ENCODE data around the gene CELA2A. TPM values are rescaled to one million over a fixed set of nuclear protein-coding genes. Genes with fewer than 3 reads are reported as not detected.
"Not testable (repeated sequence)": the region's sequence is repeated elsewhere in the genome, so short reads cannot be mapped to it uniquely, and the experiment has no call there.

The CELA2A gene
- polyA plus RNA-seq, 6 donors from 2014 or later: not detected

DNA sequence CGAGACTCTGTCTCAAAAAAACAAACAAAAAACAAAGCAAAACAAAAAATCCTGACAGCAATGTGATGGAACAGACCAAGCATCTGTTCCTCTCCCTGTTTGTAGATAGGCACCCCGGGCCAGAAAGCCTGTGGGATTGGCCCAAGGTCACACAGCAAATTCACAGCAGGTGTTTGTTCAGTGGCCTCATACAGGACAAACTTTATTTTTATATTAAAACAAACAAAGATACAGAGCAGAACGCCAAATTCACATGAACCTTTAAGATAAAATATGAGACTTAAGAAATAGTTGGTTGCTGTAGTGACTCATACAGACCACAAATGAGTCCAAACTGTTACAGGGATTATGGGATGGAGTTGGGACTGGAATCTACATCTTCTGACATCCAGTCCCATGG lies 2.3 kb upstream of the CELA2A start:
- H3K27ac Mint-ChIP-seq: no peak overlapping the region
- no peak for ATAC-seq (ENCODE audit: low read depth in 2 of 2)
- H3K27me3 Mint-ChIP-seq: peaks cover 7 to 24% (median 8%) of the 10 kb centered on the region in 3 donors

GRCh38 chr1:15455522-15455921 lies 1.0 kb upstream of the CELA2A start:
- H3K4me1 Mint-ChIP-seq: no peaks in the 10 kb centered on the region
- DNase-seq (no peak), ATAC-seq (ENCODE audit: low read depth in 2 of 2) (no peak)
- H3K27me3 Mint-ChIP-seq: peaks cover 4 to 16% (median 8%) of the 10 kb centered on the region in 3 donors
- no peaks in the 10 kb centered on the region for H3K36me3 Mint-ChIP-seq
- no peak overlapping the region for H3K27ac Mint-ChIP-seq
- H3K9me3 Mint-ChIP-seq: peaks cover 0 to 5% (median 0%) of the 10 kb centered on the region in 7 donors
- no peak overlapping the region for H3K4me3 Mint-ChIP-seq

More for the DNA sequence above, 2.3 kb upstream of the CELA2A start:
- Mint-ChIP-seq H3K4me1 (no peaks in the 10 kb centered on the region), H3K4me3 (no peak overlapping the region), H3K9me3 (peaks cover 0 to 5% (median 0%) of the 10 kb centered on the region in 7 donors), H3K36me3 (no peaks in the 10 kb centered on the region)
- DNase-seq: no peak

DNA sequence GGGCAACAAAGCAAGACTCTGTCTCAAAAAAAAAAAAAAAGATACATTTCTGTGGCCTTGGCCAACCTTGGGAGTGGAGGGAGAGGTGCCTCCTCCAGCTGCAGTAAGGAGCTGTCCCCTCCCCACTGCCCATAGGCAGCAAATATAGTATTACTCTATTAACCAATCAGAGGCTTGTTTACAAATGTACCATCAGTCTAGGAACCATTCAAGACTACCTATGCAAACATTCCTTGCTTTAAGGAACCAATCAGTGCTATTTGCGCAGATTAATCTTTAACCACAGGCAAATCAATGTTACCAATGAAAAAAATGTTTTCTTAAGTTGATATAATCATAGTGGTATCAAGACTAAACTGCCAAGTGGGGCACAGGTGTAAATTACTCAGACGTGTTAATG lies 1.1 kb downstream of the CELA2A start:
- ATAC-seq (ENCODE audit: low read depth in 2 of 2) (no peak), DNase-seq (no peak)
- peaks cover 4 to 10% (median 4%) of the 10 kb centered on the region in 3 donors for H3K27me3 Mint-ChIP-seq
- no peaks in the 10 kb centered on the region for H3K9me3 Mint-ChIP-seq
- no peaks in the 10 kb centered on the region for H3K4me1 Mint-ChIP-seq
- H3K36me3 Mint-ChIP-seq: no peaks in the 10 kb centered on the region
- no peak overlapping the region for H3K4me3 Mint-ChIP-seq
- no peak overlapping the region for H3K27ac Mint-ChIP-seq

- not testable (repeated sequence) for H3K27ac Mint-ChIP-seq; H3K36me3 Mint-ChIP-seq; H3K4me1 Mint-ChIP-seq; DNase-seq; H3K9me3 Mint-ChIP-seq; H3K27me3 Mint-ChIP-seq; ATAC-seq (ENCODE audit: low read depth in 2 of 2)
- H3K4me3 Mint-ChIP-seq: peak overlapping the region in 1 of 8 donors; percentile 9
These were observed 1.9 kb downstream of the CELA2A start for GRCh38 chr1:15458388-15458787.

DNA sequence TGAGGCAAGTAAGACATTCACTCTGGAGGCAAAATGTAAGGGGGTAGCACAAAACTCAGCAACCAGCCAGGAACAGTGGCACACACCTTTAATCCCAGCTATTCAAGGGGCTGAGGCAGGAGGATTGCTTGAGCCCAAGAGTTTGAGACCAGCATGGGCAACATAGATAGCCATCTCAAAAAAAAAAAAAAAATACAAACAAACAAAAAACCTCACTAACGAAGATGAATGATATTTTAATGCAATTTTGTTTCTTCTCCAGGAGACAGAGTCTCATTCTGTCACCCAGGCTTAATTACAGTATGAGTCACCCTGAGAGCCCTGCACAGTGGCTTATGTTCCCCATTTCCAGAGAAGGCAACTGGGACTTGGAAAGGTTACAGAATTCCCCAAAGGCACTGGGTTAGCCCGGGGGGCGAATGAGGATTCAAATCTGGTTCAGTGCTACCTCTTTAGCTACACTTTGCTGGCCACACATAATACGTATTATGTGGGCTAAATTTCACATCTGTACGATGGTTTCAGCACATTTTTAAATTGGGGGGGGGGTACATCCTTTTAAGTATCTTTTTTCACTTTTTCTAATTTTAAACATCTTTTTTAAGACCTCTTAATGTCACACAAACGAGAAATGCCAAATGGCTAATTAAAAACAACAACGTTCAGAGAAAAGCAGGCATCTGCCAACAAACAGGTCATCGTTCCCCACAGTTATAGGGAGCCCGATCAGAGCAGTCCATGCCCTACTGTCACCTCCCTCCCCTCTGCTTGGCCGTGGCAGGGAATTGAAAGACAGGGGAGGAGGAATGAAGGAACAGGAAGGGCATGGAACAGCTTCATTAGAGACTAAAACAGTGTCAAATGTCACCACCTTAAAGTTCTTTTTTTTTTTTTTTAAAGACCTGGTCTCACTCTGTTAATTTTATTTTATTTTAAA lies 3.5 kb downstream of the CELA2A start:
- Mint-ChIP-seq H3K4me1 (no peaks in the 10 kb centered on the region), H3K9me3 (no peaks in the 10 kb centered on the region), H3K27ac (peak overlapping the region in 1 of 6 donors; percentile 65), H3K27me3 (peaks cover 0 to 10% (median 4%) of the 10 kb centered on the region in 3 donors), H3K4me3 (no peak overlapping the region), H3K36me3 (no peaks in the 10 kb centered on the region)
- no peak for ATAC-seq (ENCODE audit: low read depth in 2 of 2)
- DNase-seq: no peak

DNA sequence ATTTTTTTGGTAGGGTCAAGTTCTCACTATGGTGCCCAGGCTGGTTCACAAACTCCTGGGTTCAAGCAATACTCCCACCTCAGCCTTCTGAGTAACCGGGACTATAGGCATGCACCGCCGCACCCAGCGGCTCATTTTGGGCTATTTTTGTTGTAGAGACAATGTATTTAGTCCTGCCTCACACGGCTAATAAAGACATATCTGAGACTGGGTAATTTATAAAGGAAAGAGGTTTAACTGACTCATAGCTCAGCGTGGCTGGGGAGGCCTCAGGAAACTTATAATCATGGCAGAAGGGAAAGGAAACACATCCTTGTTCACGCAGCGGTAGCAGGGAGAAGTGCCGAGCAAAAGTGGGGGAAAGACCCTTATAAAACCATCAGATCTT lies 4.2 kb downstream of the CELA2A start:
- Mint-ChIP-seq H3K4me3 (no peak overlapping the region), H3K36me3 (no peaks in the 10 kb centered on the region), H3K27ac (no peak overlapping the region), H3K4me1 (no peaks in the 10 kb centered on the region), H3K9me3 (no peaks in the 10 kb centered on the region), H3K27me3 (peaks cover 0 to 10% (median 4%) of the 10 kb centered on the region in 3 donors)
- DNase-seq (no peak), ATAC-seq (ENCODE audit: low read depth in 2 of 2) (no peak)

DNA sequence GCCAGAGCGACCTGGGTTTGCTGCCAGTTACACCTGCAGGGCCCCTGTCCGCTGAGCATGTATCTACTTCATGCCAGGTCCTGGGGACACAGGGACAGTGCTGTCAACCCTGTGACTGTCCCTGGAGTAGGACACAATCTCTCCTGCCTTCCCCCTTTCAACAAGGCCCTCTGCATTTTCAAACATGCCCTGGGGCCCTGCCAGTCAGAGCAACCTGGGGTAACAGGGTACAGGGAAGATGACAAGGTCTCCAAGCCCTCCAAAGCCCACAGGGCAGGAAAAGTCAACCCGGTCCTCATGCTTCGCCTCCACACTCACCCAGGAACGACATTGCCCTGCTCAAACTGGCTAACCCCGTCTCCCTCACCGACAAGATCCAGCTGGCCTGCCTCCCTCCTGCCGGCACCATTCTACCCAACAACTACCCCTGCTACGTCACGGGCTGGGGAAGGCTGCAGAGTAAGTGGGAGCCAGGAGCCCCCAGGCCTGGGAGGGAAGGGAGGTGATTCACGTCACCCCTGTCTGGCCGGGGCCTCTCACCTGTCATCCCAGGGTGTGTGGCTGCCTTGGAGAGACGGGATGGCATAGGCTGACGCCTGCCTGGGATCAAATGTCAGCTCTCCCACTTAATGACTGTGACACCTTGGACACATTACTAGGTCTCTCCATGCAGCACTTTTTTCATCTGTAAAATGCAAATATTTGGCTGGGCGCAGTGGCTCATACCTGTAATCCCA lies 6.7 kb downstream of the CELA2A start:
- not testable (repeated sequence) for DNase-seq; H3K27me3 Mint-ChIP-seq; H3K36me3 Mint-ChIP-seq; H3K4me1 Mint-ChIP-seq; H3K9me3 Mint-ChIP-seq; ATAC-seq (ENCODE audit: low read depth in 2 of 2); H3K4me3 Mint-ChIP-seq
- H3K27ac Mint-ChIP-seq: peak overlapping the region in 1 of 6 donors; percentile 51

DNA sequence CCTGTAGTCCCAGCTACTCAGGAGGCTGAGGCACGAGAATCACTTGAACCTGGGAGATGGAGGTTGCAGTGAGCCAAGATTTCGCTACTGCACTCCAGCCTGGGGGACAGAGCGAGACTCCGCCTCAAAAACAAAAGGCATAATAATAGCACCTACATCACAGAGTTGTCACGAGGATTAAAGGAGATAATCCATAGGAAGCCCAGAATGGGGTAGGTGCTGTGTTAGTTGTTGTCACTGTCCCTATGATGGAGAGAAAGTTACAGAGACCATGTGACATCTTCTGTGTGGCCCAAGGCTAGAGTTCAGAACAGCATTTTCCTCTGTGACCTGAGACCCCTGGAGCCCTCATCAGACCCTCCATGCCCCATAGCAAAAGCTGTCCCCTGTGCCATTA lies 7.4 kb downstream of the CELA2A start:
- H3K36me3 Mint-ChIP-seq; H3K9me3 Mint-ChIP-seq; H3K4me1 Mint-ChIP-seq; ATAC-seq (ENCODE audit: low read depth in 2 of 2); H3K4me3 Mint-ChIP-seq; H3K27me3 Mint-ChIP-seq; H3K27ac Mint-ChIP-seq; DNase-seq: not testable (repeated sequence)

DNA sequence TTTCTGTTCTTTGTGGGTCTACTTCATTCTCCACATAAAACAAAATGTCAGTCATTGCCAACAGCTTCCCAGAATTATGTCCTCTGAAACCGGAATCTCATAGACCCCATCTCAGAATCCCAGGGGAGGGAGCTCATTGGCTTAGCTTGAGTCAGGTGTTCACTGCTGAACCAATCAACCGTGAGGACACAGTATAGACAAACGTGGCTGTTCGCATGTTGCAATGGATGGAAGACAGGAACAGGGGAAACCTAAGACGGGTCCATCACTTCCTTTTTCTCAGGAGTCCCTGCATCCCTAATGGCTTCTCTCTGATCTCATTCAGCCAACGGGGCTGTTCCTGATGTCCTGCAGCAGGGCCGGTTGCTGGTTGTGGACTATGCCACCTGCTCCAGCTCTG lies 9.1 kb downstream of the CELA2A start:
- Mint-ChIP-seq H3K4me1 (peaks cover 0 to 2% (median 0%) of the 10 kb centered on the region in 3 donors), H3K9me3 (no peaks in the 10 kb centered on the region)
- no peak for DNase-seq

DNA sequence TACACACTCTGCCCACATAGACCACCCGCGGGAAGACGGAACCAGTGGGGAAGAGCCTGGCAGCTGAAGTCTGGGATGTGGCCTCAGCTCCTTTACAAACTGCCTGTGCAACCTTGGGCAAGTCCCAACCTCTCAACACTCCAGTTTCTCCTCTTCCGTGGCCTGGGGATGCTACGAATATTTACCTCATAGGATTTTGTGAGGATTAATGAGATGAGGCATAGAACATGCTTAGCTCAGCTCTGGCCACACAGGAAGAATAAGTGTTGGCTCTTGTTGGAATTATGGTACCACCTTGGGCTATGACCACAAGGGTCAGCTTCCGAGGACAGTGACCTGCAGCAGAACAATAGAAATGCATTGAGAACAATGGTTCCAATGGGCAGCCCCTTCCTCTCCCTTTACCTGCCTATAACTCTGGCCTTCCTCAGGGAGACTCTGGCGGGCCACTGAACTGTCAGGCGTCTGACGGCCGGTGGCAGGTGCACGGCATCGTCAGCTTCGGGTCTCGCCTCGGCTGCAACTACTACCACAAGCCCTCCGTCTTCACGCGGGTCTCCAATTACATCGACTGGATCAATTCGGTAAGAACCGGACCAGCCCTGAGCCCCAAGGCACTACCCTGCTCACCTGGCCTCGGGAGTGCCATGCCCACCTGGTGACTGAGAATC lies 10.6 kb downstream of the CELA2A start:
- not testable (repeated sequence) for DNase-seq; H3K9me3 Mint-ChIP-seq; H3K4me1 Mint-ChIP-seq; H3K36me3 Mint-ChIP-seq; H3K4me3 Mint-ChIP-seq; H3K27ac Mint-ChIP-seq; ATAC-seq (ENCODE audit: low read depth in 2 of 2)
- peaks cover 0 to 12% (median 0%) of the 10 kb centered on the region in 3 donors for H3K27me3 Mint-ChIP-seq

More for the DNA sequence above, 9.1 kb downstream of the CELA2A start:
- Mint-ChIP-seq H3K27ac (no peak overlapping the region), H3K27me3 (peaks cover 0 to 12% (median 0%) of the 10 kb centered on the region in 3 donors), H3K36me3 (no peaks in the 10 kb centered on the region), H3K4me3 (no peak overlapping the region)
- ATAC-seq (ENCODE audit: low read depth in 2 of 2): no peak

DNA sequence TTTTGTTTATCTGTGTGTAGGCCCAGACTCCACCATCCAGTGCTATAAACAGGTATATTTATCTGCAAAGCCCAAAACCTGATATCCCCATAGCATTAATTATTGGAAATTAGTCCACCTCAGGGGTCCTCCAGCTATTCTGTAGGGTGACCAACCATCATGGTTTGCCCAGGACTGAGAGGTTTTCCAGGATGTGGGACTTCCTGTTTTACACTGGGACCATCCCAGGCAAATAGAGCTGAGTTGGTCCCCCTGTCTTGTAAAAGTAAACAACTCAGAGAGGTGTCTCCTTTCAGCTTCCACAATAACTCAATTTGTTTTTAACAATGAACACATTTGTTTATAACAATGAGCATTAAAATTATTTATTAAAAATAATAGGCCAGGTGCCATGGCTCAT lies 11.6 kb downstream of the CELA2A start:
- Mint-ChIP-seq H3K27ac (no peak overlapping the region), H3K27me3 (peaks cover 0 to 12% (median 0%) of the 10 kb centered on the region in 3 donors), H3K4me1 (peaks cover 0 to 2% (median 0%) of the 10 kb centered on the region in 3 donors), H3K4me3 (no peak overlapping the region), H3K36me3 (no peaks in the 10 kb centered on the region), H3K9me3 (no peaks in the 10 kb centered on the region)
- DNase-seq (no peak), ATAC-seq (ENCODE audit: low read depth in 2 of 2) (no peak)

GRCh38 chr1:15469361-15469760 lies 12.8 kb downstream of the CELA2A start:
- ATAC-seq (ENCODE audit: low read depth in 2 of 2): no peak
- peaks cover 0 to 2% (median 0%) of the 10 kb centered on the region in 3 donors for H3K4me1 Mint-ChIP-seq
- no peaks in the 10 kb centered on the region for H3K9me3 Mint-ChIP-seq
- DNase-seq: no peak
- H3K36me3 Mint-ChIP-seq: no peaks in the 10 kb centered on the region
- H3K4me3 Mint-ChIP-seq: no peak overlapping the region
- H3K27me3 Mint-ChIP-seq: peaks cover 0 to 12% (median 0%) of the 10 kb centered on the region in 3 donors
- no peak overlapping the region for H3K27ac Mint-ChIP-seq

DNA sequence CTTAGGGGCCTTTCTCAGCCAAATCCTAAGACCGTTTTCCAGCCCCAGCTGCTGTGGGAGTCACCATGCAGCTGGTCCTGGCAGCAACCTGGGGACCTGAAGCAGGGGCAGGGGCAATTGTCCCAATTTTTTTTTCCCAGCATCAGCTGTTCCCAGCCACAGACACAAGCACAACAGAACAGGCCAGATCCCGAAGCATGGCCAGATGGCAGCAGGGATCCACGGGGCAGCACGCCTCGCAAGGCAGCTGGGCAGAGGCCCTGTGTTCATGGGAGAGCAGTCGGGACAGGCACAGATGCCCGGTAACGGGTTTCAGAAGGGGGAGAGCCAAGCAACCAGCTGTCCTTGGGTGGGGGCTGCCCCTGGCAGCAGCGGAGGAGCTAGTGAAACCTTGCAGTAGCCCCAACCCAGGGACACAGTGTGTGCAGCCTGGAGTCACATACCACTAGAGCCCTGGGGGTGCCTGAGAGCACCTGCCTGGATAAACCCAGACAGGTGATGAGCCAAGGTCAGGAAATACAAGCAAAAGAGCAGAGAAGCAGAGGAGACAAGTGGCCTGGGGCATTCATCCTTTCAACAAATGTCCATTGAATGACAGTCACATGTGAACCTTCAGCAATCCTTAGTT lies 13.4 kb downstream of the CELA2A start:
- H3K4me1 Mint-ChIP-seq; H3K9me3 Mint-ChIP-seq; ATAC-seq (ENCODE audit: low read depth in 2 of 2); H3K36me3 Mint-ChIP-seq; H3K4me3 Mint-ChIP-seq; DNase-seq; H3K27ac Mint-ChIP-seq: not testable (repeated sequence)
- H3K27me3 Mint-ChIP-seq: peaks cover 0 to 12% (median 0%) of the 10 kb centered on the region in 3 donors

Data from naive B cell (primary cell).